Neural progenitor cell (in vitro differentiated cells): ENCODE results near the gene PARP11. TPM values are rescaled to one million over a fixed set of nuclear protein-coding genes. Genes with fewer than 3 reads are reported as not detected.
"Not testable (repeated sequence)": the region's sequence is repeated elsewhere in the genome, so short reads cannot be mapped to it uniquely, and the experiment has no call there.

ENCODE experiments used
- DNase-seq: peaks from one replicate; pipeline ENCODE4 v3.0.0-alpha.2; 2016; ENCODE audit warnings: low spot score
- H2AFZ ChIP-seq: fragments of 200-600 bp; sonication (generic); replicated peaks from 2 replicates; pipeline ENCODE4 v1.6.1; 2016; ENCODE audit warnings: antibody characterized with exemption
- H3F3A ChIP-seq: fragments of 200-600 bp; sonication (generic); 2 replicates; pipeline ENCODE4 v1.6.1; 2016; ENCODE audit warnings: antibody characterized with exemption, low read depth
- H3K27ac ChIP-seq: fragments of 200-600 bp; sonication (generic); 2 replicates; pipeline ENCODE4 v1.5.1; 2016; ENCODE audit warnings: mild to moderate bottlenecking
- H3K27me3 ChIP-seq: fragments of 200-600 bp; sonication (generic); 2 replicates; pipeline ENCODE4 v1.6.1; 2016; ENCODE audit warnings: mild to moderate bottlenecking, moderate library complexity
- H3K36me3 ChIP-seq: fragments of 200-600 bp; sonication (generic); 2 replicates; pipeline ENCODE4 v1.5.1; 2016
- H3K4me1 ChIP-seq: fragments of 200-600 bp; sonication (generic); 2 replicates; pipeline ENCODE4 v1.6.1; 2016; ENCODE audit warnings: mixed run types
- H3K4me2 ChIP-seq: fragments of 200-600 bp; sonication (generic); 2 replicates; pipeline ENCODE4 v1.6.1; 2016
- H3K4me3 ChIP-seq: fragments of 200-600 bp; sonication (generic); 2 replicates; pipeline ENCODE4 v1.5.1; 2016
- H3K79me2 ChIP-seq: fragments of 200-600 bp; sonication (generic); 2 replicates; pipeline ENCODE4 v1.6.1; 2016; ENCODE audit warnings: low read depth
- H3K9ac ChIP-seq: fragments of 200-600 bp; sonication (generic); 2 replicates; pipeline ENCODE4 v1.6.1; 2016
- H3K9me3 ChIP-seq: fragments of 200-600 bp; sonication (generic); 2 replicates; pipeline ENCODE4 v1.5.1; 2016; ENCODE audit warnings: low read depth
- H4K20me1 ChIP-seq: fragments of 200-600 bp; sonication (generic); 2 replicates; pipeline ENCODE4 v1.6.1; 2016; ENCODE audit warnings: low read depth
- H3K27ac Mint-ChIP-seq: 3 replicates; pipeline ENCODE4 v1.8.0; 2021; ENCODE audit warnings: mixed read lengths
- H3K27me3 Mint-ChIP-seq: 2 replicates; pipeline ENCODE4 v1.8.0; 2022; ENCODE audit warnings: low read depth, mild to moderate bottlenecking, inconsistent platforms, moderate library complexity, mixed read lengths; ENCODE audit not compliant: insufficient read depth
- H3K36me3 Mint-ChIP-seq: 3 replicates; pipeline ENCODE4 v1.8.0; 2021; ENCODE audit warnings: mixed read lengths
- H3K4me1 Mint-ChIP-seq: 3 replicates; pipeline ENCODE4 v1.8.0; 2021; ENCODE audit warnings: mixed read lengths
- H3K4me3 Mint-ChIP-seq: 3 replicates; pipeline ENCODE4 v1.8.0; 2021; ENCODE audit warnings: mild to moderate bottlenecking, moderate library complexity, mixed read lengths
- H3K9me3 Mint-ChIP-seq: 3 replicates; pipeline ENCODE4 v1.8.0; 2020; ENCODE audit warnings: mixed read lengths
- EZH2 ChIP-seq: fragments of 200-600 bp; sonication (generic); IDR thresholded peaks from 2 replicates; pipeline ENCODE4 v1.6.1; 2017; ENCODE audit warnings: antibody characterized with exemption, mild to moderate bottlenecking, moderate library complexity
- EZH2phosphoT487 ChIP-seq: fragments of 200-600 bp; sonication (generic); IDR thresholded peaks from 2 replicates; pipeline ENCODE4 v1.6.1; 2017; ENCODE audit warnings: antibody characterized with exemption
- total RNA-seq: library from RNA; depleted of rRNA; stranded (reverse); fragments of >200 nt; gene quantifications from 2 replicates; pipeline ENCODE4 v1.2.3, GENCODE V29; 2015; ENCODE audit warnings: low replicate concordance
- TF ChIP-seq, protein P1 (sequence below): fragments of 200-600 bp; sonication (generic); IDR thresholded peaks from 2 replicates; pipeline ENCODE4 v1.5.1; 2017; ENCODE audit warnings: antibody characterized with exemption, mild to moderate bottlenecking

Gene PARP11
- total RNA-seq, 1 donor from 2014 or later, result 12.2 TPM

- no peaks in the 10 kb centered on the region for H3K36me3 ChIP-seq
- H3K27me3 ChIP-seq, result no peaks in the 10 kb centered on the region
- H3K9me3 ChIP-seq, result no peaks in the 10 kb centered on the region
- H3K4me1 Mint-ChIP-seq, result no peaks in the 10 kb centered on the region
- H3K9ac ChIP-seq, result no peak overlapping the region
- no peak overlapping the region for H3K4me3 ChIP-seq
- H2AFZ ChIP-seq, result no peak overlapping the region
- no peak overlapping the region for H3K4me3 Mint-ChIP-seq
- H3F3A ChIP-seq, result no peaks in the 10 kb centered on the region
- TF ChIP-seq EZH2phosphoT487, result no peak
- no peak for DNase-seq
- peaks cover 19% of the 10 kb centered on the region for H3K36me3 Mint-ChIP-seq
- H3K9me3 Mint-ChIP-seq, result peaks cover 19% of the 10 kb centered on the region
- H3K27ac ChIP-seq, result no peak overlapping the region
- H3K79me2 ChIP-seq, result peaks cover 14% of the 10 kb centered on the region
- H3K4me2 ChIP-seq, result no peak overlapping the region
- H4K20me1 ChIP-seq, result no peaks in the 10 kb centered on the region
- no peaks in the 10 kb centered on the region for H3K27me3 Mint-ChIP-seq
- no peak overlapping the region for H3K27ac Mint-ChIP-seq
- peaks cover 1% of the 10 kb centered on the region for H3K4me1 ChIP-seq
These were observed 30.7 kb downstream of the PARP11 start for GRCh38 chr12:3842517-3842916.

- H3K79me2 ChIP-seq, result peaks cover 10% of the 10 kb centered on the region
- no peak overlapping the region for H3K4me2 ChIP-seq
- H3K27me3 ChIP-seq, result no peaks in the 10 kb centered on the region
- peaks cover 8% of the 10 kb centered on the region for H3K4me1 ChIP-seq
- no peaks in the 10 kb centered on the region for H4K20me1 ChIP-seq
- no peak overlapping the region for H3K9ac ChIP-seq
- H3K4me3 ChIP-seq, result no peak overlapping the region
- Mint-ChIP-seq H3K9me3 (peaks cover 13% of the 10 kb centered on the region), H3K27ac (no peak overlapping the region), H3K36me3 (peaks cover 21% of the 10 kb centered on the region), H3K4me1 (no peaks in the 10 kb centered on the region), H3K27me3 (no peaks in the 10 kb centered on the region), H3K4me3 (no peak overlapping the region)
- no peaks in the 10 kb centered on the region for H3K36me3 ChIP-seq
- H2AFZ ChIP-seq, result no peak overlapping the region
- TF ChIP-seq, protein P1, sequence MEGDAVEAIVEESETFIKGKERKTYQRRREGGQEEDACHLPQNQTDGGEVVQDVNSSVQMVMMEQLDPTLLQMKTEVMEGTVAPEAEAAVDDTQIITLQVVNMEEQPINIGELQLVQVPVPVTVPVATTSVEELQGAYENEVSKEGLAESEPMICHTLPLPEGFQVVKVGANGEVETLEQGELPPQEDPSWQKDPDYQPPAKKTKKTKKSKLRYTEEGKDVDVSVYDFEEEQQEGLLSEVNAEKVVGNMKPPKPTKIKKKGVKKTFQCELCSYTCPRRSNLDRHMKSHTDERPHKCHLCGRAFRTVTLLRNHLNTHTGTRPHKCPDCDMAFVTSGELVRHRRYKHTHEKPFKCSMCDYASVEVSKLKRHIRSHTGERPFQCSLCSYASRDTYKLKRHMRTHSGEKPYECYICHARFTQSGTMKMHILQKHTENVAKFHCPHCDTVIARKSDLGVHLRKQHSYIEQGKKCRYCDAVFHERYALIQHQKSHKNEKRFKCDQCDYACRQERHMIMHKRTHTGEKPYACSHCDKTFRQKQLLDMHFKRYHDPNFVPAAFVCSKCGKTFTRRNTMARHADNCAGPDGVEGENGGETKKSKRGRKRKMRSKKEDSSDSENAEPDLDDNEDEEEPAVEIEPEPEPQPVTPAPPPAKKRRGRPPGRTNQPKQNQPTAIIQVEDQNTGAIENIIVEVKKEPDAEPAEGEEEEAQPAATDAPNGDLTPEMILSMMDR, result no peak
- TF ChIP-seq EZH2, result no peak
- no peak for DNase-seq
- peaks cover 3% of the 10 kb centered on the region for H3F3A ChIP-seq
- no peaks in the 10 kb centered on the region for H3K9me3 ChIP-seq
- no peak overlapping the region for H3K27ac ChIP-seq
These were observed 31.4 kb downstream of the PARP11 start for GRCh38 chr12:3841783-3842182.

- not testable (repeated sequence) for H3K9ac ChIP-seq, H3K27ac Mint-ChIP-seq, H4K20me1 ChIP-seq, H2AFZ ChIP-seq, H3K4me2 ChIP-seq, H3K27ac ChIP-seq, H3K4me3 ChIP-seq, H3K36me3 ChIP-seq, H3K27me3 ChIP-seq, H3K9me3 ChIP-seq, DNase-seq, H3K27me3 Mint-ChIP-seq, H3K4me3 Mint-ChIP-seq, H3F3A ChIP-seq, H3K4me1 Mint-ChIP-seq
- Histone ChIP-seq H3K4me1 (peaks cover 12% of the 10 kb centered on the region), H3K79me2 (peaks cover 12% of the 10 kb centered on the region)
- H3K9me3 Mint-ChIP-seq, result peaks cover 16% of the 10 kb centered on the region
- peaks cover 22% of the 10 kb centered on the region for H3K36me3 Mint-ChIP-seq
These were observed 32.4 kb downstream of the PARP11 start for GRCh38 chr12:3840833-3841232.

DNA sequence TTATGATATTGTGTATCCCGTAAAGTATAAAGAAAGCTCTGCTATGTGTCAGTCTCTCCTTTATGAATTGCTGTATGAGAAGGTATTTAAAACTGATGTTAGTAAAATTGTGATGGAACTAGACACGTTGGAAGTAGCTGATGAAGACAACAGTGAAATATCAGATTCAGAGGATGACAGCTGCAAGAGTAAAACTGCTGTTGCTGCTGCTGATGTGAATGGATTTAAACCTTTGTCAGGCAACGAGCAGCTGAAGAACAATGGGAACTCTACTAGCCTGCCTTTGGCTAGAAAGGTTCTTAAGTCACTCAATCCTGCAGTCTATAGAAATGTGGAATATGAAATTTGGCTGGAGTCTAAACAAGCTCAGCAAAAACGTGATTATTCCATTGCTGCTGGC lies 33.5 kb downstream of the PARP11 start:
- H3K27ac ChIP-seq, H4K20me1 ChIP-seq, H3K27ac Mint-ChIP-seq, H3K36me3 ChIP-seq, H3K9me3 ChIP-seq, H2AFZ ChIP-seq, H3K27me3 ChIP-seq, H3K27me3 Mint-ChIP-seq, H3K4me1 Mint-ChIP-seq, H3K4me3 ChIP-seq, DNase-seq, H3K4me2 ChIP-seq, H3K9ac ChIP-seq, H3K4me3 Mint-ChIP-seq, H3F3A ChIP-seq: not testable (repeated sequence)
- H3K4me1 ChIP-seq, result peaks cover 12% of the 10 kb centered on the region
- Mint-ChIP-seq H3K36me3 (peaks cover 22% of the 10 kb centered on the region), H3K9me3 (peaks cover 16% of the 10 kb centered on the region)
- H3K79me2 ChIP-seq, result peaks cover 22% of the 10 kb centered on the region

- H2AFZ ChIP-seq, H3K4me3 ChIP-seq, H3F3A ChIP-seq, H3K27me3 Mint-ChIP-seq, H3K27me3 ChIP-seq, DNase-seq, H3K4me2 ChIP-seq, H4K20me1 ChIP-seq, H3K36me3 ChIP-seq, H3K27ac ChIP-seq, H3K4me1 Mint-ChIP-seq, H3K9me3 ChIP-seq, H3K4me3 Mint-ChIP-seq, H3K27ac Mint-ChIP-seq, H3K9ac ChIP-seq: not testable (repeated sequence)
- peaks cover 22% of the 10 kb centered on the region for H3K36me3 Mint-ChIP-seq
- peaks cover 12% of the 10 kb centered on the region for H3K4me1 ChIP-seq
- peaks cover 16% of the 10 kb centered on the region for H3K9me3 Mint-ChIP-seq
- H3K79me2 ChIP-seq, result peaks cover 23% of the 10 kb centered on the region
These were observed 34.3 kb downstream of the PARP11 start for GRCh38 chr12:3838701-3839548.
